ENCODE data around the gene B4GALT6. TPM values are rescaled to one million over a fixed set of nuclear protein-coding genes. Genes with fewer than 3 reads are reported as not detected.

The B4GALT6 gene
- total and polyA plus RNA-seq, 10 of the 15 experiments (the other 5 are each of a cell fraction or from before 2014, with no cell fraction given) = 11.9 to 47.4 (median 18.0) TPM

DNA sequence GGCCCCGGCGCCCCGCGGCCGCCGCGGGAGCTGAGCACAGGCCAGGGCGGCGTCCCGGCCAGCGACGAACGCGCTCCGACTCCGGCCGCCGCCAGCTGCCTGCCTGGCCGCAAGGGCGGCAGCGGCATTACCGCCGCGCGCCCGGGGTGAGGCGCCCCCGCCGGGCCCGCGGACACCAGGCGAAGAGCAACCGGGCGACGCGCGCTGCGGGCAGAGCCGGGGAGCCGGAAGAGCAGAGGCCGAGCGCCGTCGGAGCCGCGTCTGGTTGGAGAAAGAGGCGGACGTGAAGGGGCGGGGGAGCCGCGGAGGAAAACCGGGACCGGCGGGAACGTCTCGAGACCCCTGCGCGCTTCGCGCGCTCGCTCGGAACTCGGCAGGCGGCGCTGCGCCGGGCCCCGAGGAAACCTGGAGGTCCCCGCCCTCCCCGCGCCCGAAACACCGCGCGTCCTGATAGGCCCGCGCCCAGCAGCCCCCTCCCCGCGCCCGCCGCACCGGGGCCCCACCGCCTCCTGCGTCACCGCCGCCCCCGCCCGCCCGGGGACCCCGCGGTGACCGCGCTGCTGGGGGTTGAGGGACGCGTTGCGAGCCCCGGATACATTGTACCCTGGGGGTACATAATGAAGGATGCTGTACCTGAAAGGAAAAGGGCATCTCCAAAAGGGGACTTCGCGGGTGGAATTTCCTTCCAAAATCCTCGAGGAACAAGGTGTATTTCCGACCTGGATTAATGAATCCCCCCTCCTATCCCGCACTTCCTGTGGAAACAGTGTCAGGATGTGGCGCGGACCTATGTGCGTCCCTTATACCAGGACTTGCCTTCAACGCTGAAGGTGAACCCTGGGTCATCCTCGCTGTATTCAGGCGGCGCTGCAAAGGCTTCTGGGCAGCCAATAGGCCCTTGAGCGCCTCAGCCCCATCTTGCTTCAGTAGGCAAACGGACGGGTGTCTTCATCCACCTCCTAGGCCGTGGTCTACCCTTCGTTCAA lies 1.0 kb upstream of the B4GALT6 start:
- H3K4me1 ChIP-seq (ENCODE audit: control insufficient read depth, insufficient read depth, low read length) = peaks cover 13% of the 10 kb centered on the region
- peak overlapping the region; percentile 78 for H3K9ac ChIP-seq (ENCODE audit: control insufficient read depth, insufficient read depth, low read length)
- H3K36me3 ChIP-seq (ENCODE audit: control insufficient read depth in 2 of 2, insufficient read depth in 2 of 2, low read length in 1 of 2) = no peaks in the 10 kb centered on the region
- no peaks in the 10 kb centered on the region for H3K27me3 ChIP-seq (replicated peaks in 1 of 2; ENCODE audit: control insufficient read depth in 2 of 2, insufficient read depth in 2 of 2, low read length in 1 of 2)
- H3K4me3 ChIP-seq = peak overlapping the region; percentile 75
- peak overlapping the region; percentile 96 for H3K4me2 ChIP-seq (ENCODE audit: control insufficient read depth, insufficient read depth)
- RAD21 ChIA-PET (ENCODE audit: unreplicated experiment) = interaction anchor here (1.0 to 14.0 kb wide), 4 partner anchors 8 to 257 kb away, joined by 3 to 168 read pairs (median 8); partner anchors contain the start of gene TRAPPC8
- intact Hi-C loops (cut with micrococcal nuclease; ENCODE audit: unreplicated experiment) (loop anchor here (2.0 kb wide), 1 partner anchor 39 kb away; no protein-coding TSS in a partner anchor), in situ Hi-C loops (cut with MboI) (no loop called here)
- no peaks in the 10 kb centered on the region for H3K9me3 ChIP-seq (replicated peaks; ENCODE audit: control insufficient read depth, insufficient read depth, low read length)
- CTCF ChIA-PET = interaction anchor here (0.7 to 14.8 kb wide), 4 partner anchors 35 to 185 kb away, joined by 3 to 135 read pairs (median 12); no protein-coding TSS in a partner anchor
- TSS peak; percentile 90 for BruUV-seq (replicated peaks)
- ATAC-seq (peak; percentile 71), DNase-seq (ENCODE audit: low read depth, low spot score) (peak; percentile 40), FAIRE-seq (no peak)
- SMC1A ChIA-PET (ENCODE audit: uncharacterized antibody, unreplicated experiment) = interaction anchor here (1.7 to 15.2 kb wide), 5 partner anchors 26 to 66 kb away, joined by 4 to 169 read pairs (median 13); no protein-coding TSS in a partner anchor
- peak overlapping the region; percentile 88 for H3K27ac ChIP-seq (ENCODE audit: control insufficient read depth, insufficient read depth)
- peaks cover 63% of the 10 kb centered on the region for H3K79me2 ChIP-seq (ENCODE audit: control insufficient read depth, insufficient read depth, low read length)
- no peaks in the 10 kb centered on the region for H4K20me1 ChIP-seq (ENCODE audit: control insufficient read depth, insufficient read depth)
- peak overlapping the region; percentile 95 for H2AFZ ChIP-seq (ENCODE audit: control insufficient read depth, low read depth, low read length)
- 6% methylated on average over 101 of the region's 115 CpGs for WGBS (ENCODE audit: insufficient coverage, insufficient replicate concordance, low lambda C conversion rate, missing lambda C conversion rate)
- POLR2A ChIA-PET = interaction anchor here (0.5 to 1.6 kb wide), 6 partner anchors 26 to 604 kb away, joined by 3 to 7 read pairs (median 4); no protein-coding TSS in a partner anchor
- TF ChIP-seq, protein P1, sequence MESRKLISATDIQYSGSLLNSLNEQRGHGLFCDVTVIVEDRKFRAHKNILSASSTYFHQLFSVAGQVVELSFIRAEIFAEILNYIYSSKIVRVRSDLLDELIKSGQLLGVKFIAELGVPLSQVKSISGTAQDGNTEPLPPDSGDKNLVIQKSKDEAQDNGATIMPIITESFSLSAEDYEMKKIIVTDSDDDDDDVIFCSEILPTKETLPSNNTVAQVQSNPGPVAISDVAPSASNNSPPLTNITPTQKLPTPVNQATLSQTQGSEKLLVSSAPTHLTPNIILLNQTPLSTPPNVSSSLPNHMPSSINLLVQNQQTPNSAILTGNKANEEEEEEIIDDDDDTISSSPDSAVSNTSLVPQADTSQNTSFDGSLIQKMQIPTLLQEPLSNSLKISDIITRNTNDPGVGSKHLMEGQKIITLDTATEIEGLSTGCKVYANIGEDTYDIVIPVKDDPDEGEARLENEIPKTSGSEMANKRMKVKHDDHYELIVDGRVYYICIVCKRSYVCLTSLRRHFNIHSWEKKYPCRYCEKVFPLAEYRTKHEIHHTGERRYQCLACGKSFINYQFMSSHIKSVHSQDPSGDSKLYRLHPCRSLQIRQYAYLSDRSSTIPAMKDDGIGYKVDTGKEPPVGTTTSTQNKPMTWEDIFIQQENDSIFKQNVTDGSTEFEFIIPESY (IDR thresholded peaks at IDR 0.05) = no peak
- TF ChIP-seq ZZZ3 (IDR thresholded peaks at IDR 0.05; ENCODE audit: control insufficient read depth, insufficient read length, low read depth) = no peak
- no peak for TF ChIP-seq NFIC (IDR thresholded peaks at IDR 0.05; ENCODE audit: low read depth, low read length)
- TF ChIP-seq POLR2A (IDR thresholded peaks at IDR 0.05; ENCODE audit: low read depth, low read length) = peak; percentile 79
- TF ChIP-seq SRF (IDR thresholded peaks at IDR 0.05; ENCODE audit: low read depth in 2 of 2, low read length in 2 of 2) = peak in 1 of 2 experiments; percentile 37; a peak in 1 of 4 replicates
- no peak for TF ChIP-seq IRF4 (IDR thresholded peaks at IDR 0.05; ENCODE audit: low read depth, low read length)
- TF ChIP-seq CHD2 (IDR thresholded peaks at IDR 0.05; ENCODE audit: borderline replicate concordance, low read depth, low read length) = 0 out of 2 replicates have a peak, but pooled peaks have one; percentile 25
- 0 out of 2 replicates have a peak, but pooled peaks have one; percentile 24 for TF ChIP-seq HCFC1 (IDR thresholded peaks at IDR 0.05; ENCODE audit: low read length)
- TF ChIP-seq HDGF (IDR thresholded peaks at IDR 0.05) = 0 out of 2 replicates have a peak, but pooled peaks have one; percentile 18
- TF ChIP-seq, protein P2, sequence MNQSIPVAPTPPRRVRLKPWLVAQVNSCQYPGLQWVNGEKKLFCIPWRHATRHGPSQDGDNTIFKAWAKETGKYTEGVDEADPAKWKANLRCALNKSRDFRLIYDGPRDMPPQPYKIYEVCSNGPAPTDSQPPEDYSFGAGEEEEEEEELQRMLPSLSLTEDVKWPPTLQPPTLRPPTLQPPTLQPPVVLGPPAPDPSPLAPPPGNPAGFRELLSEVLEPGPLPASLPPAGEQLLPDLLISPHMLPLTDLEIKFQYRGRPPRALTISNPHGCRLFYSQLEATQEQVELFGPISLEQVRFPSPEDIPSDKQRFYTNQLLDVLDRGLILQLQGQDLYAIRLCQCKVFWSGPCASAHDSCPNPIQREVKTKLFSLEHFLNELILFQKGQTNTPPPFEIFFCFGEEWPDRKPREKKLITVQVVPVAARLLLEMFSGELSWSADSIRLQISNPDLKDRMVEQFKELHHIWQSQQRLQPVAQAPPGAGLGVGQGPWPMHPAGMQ (IDR thresholded peaks at IDR 0.05; ENCODE audit: borderline replicate concordance) = no peak
- TF ChIP-seq KDM1A (IDR thresholded peaks at IDR 0.05; ENCODE audit: borderline replicate concordance) = no peak
- TF ChIP-seq, protein P3, sequence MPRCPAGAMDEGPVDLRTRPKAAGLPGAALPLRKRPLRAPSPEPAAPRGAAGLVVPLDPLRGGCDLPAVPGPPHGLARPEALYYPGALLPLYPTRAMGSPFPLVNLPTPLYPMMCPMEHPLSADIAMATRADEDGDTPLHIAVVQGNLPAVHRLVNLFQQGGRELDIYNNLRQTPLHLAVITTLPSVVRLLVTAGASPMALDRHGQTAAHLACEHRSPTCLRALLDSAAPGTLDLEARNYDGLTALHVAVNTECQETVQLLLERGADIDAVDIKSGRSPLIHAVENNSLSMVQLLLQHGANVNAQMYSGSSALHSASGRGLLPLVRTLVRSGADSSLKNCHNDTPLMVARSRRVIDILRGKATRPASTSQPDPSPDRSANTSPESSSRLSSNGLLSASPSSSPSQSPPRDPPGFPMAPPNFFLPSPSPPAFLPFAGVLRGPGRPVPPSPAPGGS (IDR thresholded peaks at IDR 0.05; ENCODE audit: borderline replicate concordance, insufficient read depth, low read depth, low read length, poor library complexity, severe bottlenecking) = peak; percentile 56
- TF ChIP-seq, protein P4, sequence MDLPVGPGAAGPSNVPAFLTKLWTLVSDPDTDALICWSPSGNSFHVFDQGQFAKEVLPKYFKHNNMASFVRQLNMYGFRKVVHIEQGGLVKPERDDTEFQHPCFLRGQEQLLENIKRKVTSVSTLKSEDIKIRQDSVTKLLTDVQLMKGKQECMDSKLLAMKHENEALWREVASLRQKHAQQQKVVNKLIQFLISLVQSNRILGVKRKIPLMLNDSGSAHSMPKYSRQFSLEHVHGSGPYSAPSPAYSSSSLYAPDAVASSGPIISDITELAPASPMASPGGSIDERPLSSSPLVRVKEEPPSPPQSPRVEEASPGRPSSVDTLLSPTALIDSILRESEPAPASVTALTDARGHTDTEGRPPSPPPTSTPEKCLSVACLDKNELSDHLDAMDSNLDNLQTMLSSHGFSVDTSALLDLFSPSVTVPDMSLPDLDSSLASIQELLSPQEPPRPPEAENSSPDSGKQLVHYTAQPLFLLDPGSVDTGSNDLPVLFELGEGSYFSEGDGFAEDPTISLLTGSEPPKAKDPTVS (IDR thresholded peaks at IDR 0.05; ENCODE audit: low read depth, low read length) = no peak
- TF ChIP-seq NFYA (IDR thresholded peaks at IDR 0.05; ENCODE audit: borderline replicate concordance, low read depth, low read length) = no peak
- TF ChIP-seq IKZF1 (conservative IDR thresholded peaks at IDR 0.05) = peak; percentile 95
- peak; percentile 68 for TF ChIP-seq YY1 (IDR thresholded peaks at IDR 0.05; ENCODE audit: low read depth, low read length)
